Thoracic aorta (tissue), 2 donors: ENCODE measurements around the gene RAB5IF. TPM values are rescaled to one million over a fixed set of nuclear protein-coding genes. Genes with fewer than 3 reads are reported as not detected.

Experiments used
- ATAC-seq: fragments of 150-250 bp; one replicate; pipeline ENCODE4 v1.8.0; 2017; ENCODE audit warnings: low read depth; ENCODE audit not compliant: insufficient number of reproducible peaks, low FRiP score
- DNase-seq: peaks from one replicate; pipeline ENCODE4 v3.0.0-alpha.2; 2020; ENCODE audit warnings: low spot score
- H3K27ac ChIP-seq, 2 donors: fragments of 200-600 bp; sonication (generic); 1 replicate in 1 of 2; 2 replicates in 1 of 2; pipeline ENCODE4 v1.5.1; 2016; ENCODE audit warnings: mild to moderate bottlenecking in 2 of 2, moderate library complexity in 2 of 2
- H3K27me3 ChIP-seq: fragments of 200-600 bp; sonication (generic); replicated peaks from 2 replicates; pipeline ENCODE4 v1.6.0; 2016; ENCODE audit warnings: mild to moderate bottlenecking; ENCODE audit not compliant: insufficient read depth
- H3K36me3 ChIP-seq: fragments of 200-600 bp; sonication (generic); one replicate; pipeline ENCODE4 v1.5.1; 2016
- H3K4me1 ChIP-seq, 2 donors: fragments of 200-600 bp; sonication (generic); 1 replicate in 1 of 2; 2 replicates in 1 of 2; pipeline versions ENCODE4 v1.5.1 to v1.6.0; 2016; ENCODE audit warnings: low read depth in 2 of 2, mild to moderate bottlenecking in 1 of 2; ENCODE audit not compliant: control insufficient read depth in 1 of 2
- H3K4me3 ChIP-seq: fragments of 200-600 bp; sonication (generic); 2 replicates; pipeline ENCODE4 v1.5.1; 2016; ENCODE audit warnings: mild to moderate bottlenecking
- H3K9me3 ChIP-seq: fragments of 200-600 bp; sonication (generic); 2 replicates; pipeline ENCODE4 v1.5.1; 2016
- CTCF ChIP-seq: fragments of 200-600 bp; sonication (generic); IDR thresholded peaks from one replicate; pipeline ENCODE4 v1.5.1; 2019; ENCODE audit warnings: antibody characterized with exemption
- total RNA-seq, 2 donors: library from RNA; depleted of rRNA; stranded (reverse); fragments of >200 nt; gene quantifications; one replicate each; pipeline versions ENCODE4 v1.1.0 to v1.2.3, GENCODE V29; 2016

The RAB5IF gene
- total RNA-seq, 2 donors from 2014 or later, result 52.0 to 72.1 TPM

- no peak for ATAC-seq
- no peak overlapping the region for H3K27ac ChIP-seq
- H3K4me1 ChIP-seq, result no peaks in the 10 kb centered on the region
- no peaks in the 10 kb centered on the region for H3K27me3 ChIP-seq
- H3K4me3 ChIP-seq, result no peak overlapping the region
- H3K36me3 ChIP-seq, result no peaks in the 10 kb centered on the region
- no peak for TF ChIP-seq CTCF
- no peaks in the 10 kb centered on the region for H3K9me3 ChIP-seq
- no peak for DNase-seq
Measured at GRCh38 chr20:36591281-36591680, 14.3 kb upstream of the RAB5IF start.

- DNase-seq (no peak), ATAC-seq (no peak)
- no peaks in the 10 kb centered on the region for H3K9me3 ChIP-seq
- no peak overlapping the region for H3K27ac ChIP-seq
- H3K36me3 ChIP-seq, result no peaks in the 10 kb centered on the region
- H3K4me3 ChIP-seq, result no peak overlapping the region
- H3K4me1 ChIP-seq, result no peaks in the 10 kb centered on the region
- H3K27me3 ChIP-seq, result no peaks in the 10 kb centered on the region
- peak; percentile 34 for TF ChIP-seq CTCF
Measured at GRCh38 chr20:36591854-36592641, 13.5 kb upstream of the RAB5IF start.

- H3K36me3 ChIP-seq, result no peaks in the 10 kb centered on the region
- ATAC-seq, result no peak
Measured at GRCh38 chr20:36593347-36593929, 12.1 kb upstream of the RAB5IF start.

DNA sequence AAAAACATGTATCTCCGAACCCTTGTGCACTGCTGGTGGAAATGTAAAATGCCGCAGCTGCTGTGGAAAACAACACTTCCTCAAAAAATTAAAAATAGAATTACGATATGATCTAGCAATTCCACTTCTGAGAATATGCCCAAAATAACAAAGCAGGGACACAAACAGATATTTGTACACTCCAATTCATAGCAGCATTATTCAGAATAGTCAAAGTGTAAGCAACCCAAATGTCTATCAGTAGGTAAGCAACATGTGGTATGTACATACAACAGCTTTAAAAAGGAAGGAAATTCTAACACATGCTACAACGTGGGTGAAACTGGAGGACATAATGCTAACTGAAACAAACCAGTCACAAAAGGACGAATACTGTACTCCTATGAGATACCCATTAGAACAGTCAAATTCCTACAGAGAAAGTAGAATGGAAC lies 5.7 kb upstream of the RAB5IF start:
- no peak overlapping the region for H3K27ac ChIP-seq
- H3K4me3 ChIP-seq, result peak overlapping the region; percentile 15
- no peaks in the 10 kb centered on the region for H3K27me3 ChIP-seq
- H3K9me3 ChIP-seq, result no peaks in the 10 kb centered on the region
- DNase-seq (no peak), ATAC-seq (no peak)
- peaks cover 3% of the 10 kb centered on the region in 2 donors for H3K4me1 ChIP-seq
- no peaks in the 10 kb centered on the region for H3K36me3 ChIP-seq
- TF ChIP-seq CTCF, result no peak

More at GRCh38 chr20:36593347-36593929, 12.1 kb upstream of the RAB5IF start:
- Histone ChIP-seq H3K27ac (no peak overlapping the region), H3K4me3 (no peak overlapping the region), H3K4me1 (no peaks in the 10 kb centered on the region), H3K27me3 (no peaks in the 10 kb centered on the region), H3K9me3 (no peaks in the 10 kb centered on the region)
- DNase-seq, result no peak
- no peak for TF ChIP-seq CTCF

- Histone ChIP-seq H3K27me3 (no peaks in the 10 kb centered on the region), H3K9me3 (no peaks in the 10 kb centered on the region), H3K4me1 (peaks cover 5 to 10% of the 10 kb centered on the region in 2 donors), H3K4me3 (no peak overlapping the region), H3K27ac (no peak overlapping the region), H3K36me3 (no peaks in the 10 kb centered on the region)
- no peak for ATAC-seq
- no peak for TF ChIP-seq CTCF
- DNase-seq, result no peak
Measured at GRCh38 chr20:36601540-36601939, 4.0 kb upstream of the RAB5IF start.
